Tongue (tissue), 2 donors: ENCODE data around the gene TTPAL. TPM values are rescaled to one million over a fixed set of nuclear protein-coding genes. Genes with fewer than 3 reads are reported as not detected.
A peak's percentile ranks its signal among the peaks of the same experiment; 100 is the strongest.

ENCODE experiments used
- DNase-seq: peaks from one replicate; pipeline ENCODE4 v3.0.0-alpha.2; 2015
- total RNA-seq: library from RNA; depleted of rRNA; stranded (reverse); fragments of >200 nt; gene quantifications from one replicate; pipeline ENCODE4 v1.2.3, GENCODE V29; 2014

The TTPAL gene
- total RNA-seq, result 4.5 TPM

- DNase-seq, result peak; percentile 94
Observed at GRCh38 chr20:44475694-44476560, at the start of gene TTPAL. TSS of gene TTPAL (plus strand) at chr20:44475874. CDS start at chr20:44480000, 4,126 bp downstream.

GRCh38 chr20:44425923-44426322 lies 49.8 kb upstream of the TTPAL start:
- no peak for DNase-seq

- DNase-seq, result no peak
Observed at GRCh38 chr20:44426879-44427790, 48.5 kb upstream of the TTPAL start.

- no peak for DNase-seq
Observed at GRCh38 chr20:44427804-44428173, 47.9 kb upstream of the TTPAL start.

- DNase-seq, result no peak
Observed at GRCh38 chr20:44428174-44429016, 47.3 kb upstream of the TTPAL start.

GRCh38 chr20:44429017-44429339 lies 46.7 kb upstream of the TTPAL start:
- DNase-seq, result no peak

- DNase-seq, result no peak
Observed at GRCh38 chr20:44429419-44430269, 46.0 kb upstream of the TTPAL start.

- DNase-seq, result no peak
Observed at GRCh38 chr20:44430270-44431065, 45.2 kb upstream of the TTPAL start.

- no peak for DNase-seq
Observed at GRCh38 chr20:44431118-44431501, 44.6 kb upstream of the TTPAL start.

GRCh38 chr20:44431502-44432234 lies 44.0 kb upstream of the TTPAL start:
- DNase-seq, result no peak

- DNase-seq, result no peak
Observed at GRCh38 chr20:44432618-44433577, 42.8 kb upstream of the TTPAL start.

GRCh38 chr20:44433751-44434538 lies 41.7 kb upstream of the TTPAL start:
- no peak for DNase-seq

GRCh38 chr20:44435630-44436335 lies 39.9 kb upstream of the TTPAL start:
- DNase-seq, result no peak

GRCh38 chr20:44436393-44436792 lies 39.3 kb upstream of the TTPAL start:
- DNase-seq, result no peak

GRCh38 chr20:44437497-44437896 lies 38.2 kb upstream of the TTPAL start:
- DNase-seq, result no peak

- DNase-seq, result no peak
Observed at GRCh38 chr20:44438782-44439181, 36.9 kb upstream of the TTPAL start.

GRCh38 chr20:44439318-44439717 lies 36.4 kb upstream of the TTPAL start:
- DNase-seq, result no peak
